OCI-LY7 (cell line): ENCODE data around the gene SOX8. TPM values are rescaled to one million over a fixed set of nuclear protein-coding genes. Genes with fewer than 3 reads are reported as not detected.

Experiments used
- BruUV-seq: library from RNA; stranded (reverse); fragments of 400-500 nt; replicated peaks from 2 replicates; lab custom pipeline; 2021; lab: Mats Ljungman, UMichigan
- CTCF ChIA-PET: fragments of 300-600 bp; sonication (Branson Sonifier 250); formaldehyde crosslinking; loops from one replicate; lab custom pipeline; 2022; ENCODE audit warnings: antibody characterized with exemption; ENCODE audit not compliant: unreplicated experiment; lab: Charles Lee
- POLR2A ChIA-PET: fragments of 300-600 bp; sonication (Branson Sonifier 250); formaldehyde crosslinking; loops from one replicate; lab custom pipeline; 2022; ENCODE audit warnings: antibody characterized with exemption; lab: Charles Lee
- DNase-seq: peaks from one replicate; pipeline ENCODE4 v3.0.0-alpha.2; 2015; ENCODE audit warnings: low spot score
- H2AFZ ChIP-seq: fragments of 200-600 bp; sonication (generic), shearing (Covaris generic); 2 replicates; pipeline ENCODE4 v1.6.1; 2014; ENCODE audit warnings: mild to moderate bottlenecking, antibody characterized with exemption, low read length, moderate library complexity
- H3K27ac ChIP-seq: fragments of 200-600 bp; sonication (generic); 2 replicates; pipeline ENCODE4 v1.5.1; 2014; ENCODE audit warnings: mixed run types, low read depth, mild to moderate bottlenecking, moderate library complexity, low read length, inconsistent platforms; ENCODE audit not compliant: poor library complexity, severe bottlenecking
- H3K36me3 ChIP-seq: fragments of 200-600 bp; sonication (generic); 2 replicates; pipeline ENCODE4 v1.6.1; 2014; ENCODE audit warnings: mild to moderate bottlenecking, antibody characterized with exemption, low read length, moderate library complexity, mixed read lengths; ENCODE audit not compliant: insufficient read depth
- H3K4me1 ChIP-seq: fragments of 200-600 bp; sonication (generic); 2 replicates; pipeline ENCODE4 v1.5.1; 2014; ENCODE audit warnings: mild to moderate bottlenecking, low read length; ENCODE audit not compliant: insufficient read depth, poor library complexity, severe bottlenecking
- H3K4me2 ChIP-seq: fragments of 200-600 bp; sonication (generic); 2 replicates; pipeline ENCODE4 v1.6.1; 2014; ENCODE audit warnings: mild to moderate bottlenecking, low read length
- H3K4me3 ChIP-seq: fragments of 200-600 bp; sonication (generic); 2 replicates; pipeline ENCODE4 v1.5.1; 2014; ENCODE audit warnings: mild to moderate bottlenecking, low read depth, low read length; ENCODE audit not compliant: poor library complexity, severe bottlenecking
- H3K79me2 ChIP-seq: fragments of 200-600 bp; sonication (generic); 2 replicates; pipeline ENCODE4 v1.6.1; 2016; ENCODE audit warnings: low read depth, mild to moderate bottlenecking, low read length, moderate library complexity, mixed read lengths; ENCODE audit not compliant: insufficient read depth
- H3K9me2 ChIP-seq: fragments of 200-600 bp; sonication (generic); 2 replicates; pipeline ENCODE4 v1.6.1; 2016; ENCODE audit warnings: mild to moderate bottlenecking, low read length, mixed read lengths; ENCODE audit not compliant: insufficient read depth
- H3K9me3 ChIP-seq: fragments of 200-600 bp; sonication (generic); 2 replicates; pipeline ENCODE4 v1.6.1; 2014; ENCODE audit warnings: mild to moderate bottlenecking, mixed run types, low read length, mixed read lengths
- H4K20me1 ChIP-seq: fragments of 200-600 bp; sonication (generic); 2 replicates; pipeline ENCODE4 v1.6.1; 2014; ENCODE audit warnings: mild to moderate bottlenecking, antibody characterized with exemption, low read length, moderate library complexity, mixed read lengths; ENCODE audit not compliant: insufficient read depth
- CTCF ChIP-seq: fragments of 200-600 bp; sonication (generic); conservative IDR thresholded peaks from 2 replicates; pipeline ENCODE4 v1.5.1; 2014; ENCODE audit warnings: mild to moderate bottlenecking, antibody characterized with exemption, low read length, moderate library complexity, mixed read lengths
- EZH2phosphoT487 ChIP-seq: fragments of 200-600 bp; sonication (generic); IDR thresholded peaks from 2 replicates; pipeline ENCODE4 v1.6.1; 2018; ENCODE audit warnings: low read depth, borderline replicate concordance, mild to moderate bottlenecking, mixed run types, antibody characterized with exemption, low read length, moderate library complexity, mixed read lengths
- intact Hi-C: fragments of 100-400 bp; cut with micrococcal nuclease; formaldehyde crosslinking; loops from one replicate; pipeline ENCODE4 v1.10.0; 2022; ENCODE audit not compliant: unreplicated experiment
- total RNA-seq, 2 experiments: library from RNA; depleted of rRNA in 1 of 2; stranded (reverse); fragments of >200 nt in 1 of 2; shearing (Covaris generic) in 1 of 2; gene quantifications; 2 replicates each; pipeline ENCODE4 v1.2.3, GENCODE V29; 2014 to 2022

The SOX8 gene
- total RNA-seq, 2 experiments from 2014 or later: 0.85 to 2.4 TPM

GRCh38 chr16:1012135-1012534 is 30.6 kb downstream of the SOX8 start:
- Histone ChIP-seq H3K4me3 (no peak overlapping the region), H3K79me2 (no peaks in the 10 kb centered on the region), H3K4me1 (no peaks in the 10 kb centered on the region), H4K20me1 (no peaks in the 10 kb centered on the region), H2AFZ (no peak overlapping the region), H3K4me2 (no peak overlapping the region), H3K9me3 (no peaks in the 10 kb centered on the region), H3K9me2 (no peaks in the 10 kb centered on the region), H3K36me3 (no peaks in the 10 kb centered on the region), H3K27ac (no peak overlapping the region)
- DNase-seq: no peak
- no peak for TF ChIP-seq CTCF
- no peak for TF ChIP-seq EZH2phosphoT487
- ChIA-PET CTCF (no interaction called here), POLR2A (no interaction called here)
- no TSS peak for BruUV-seq
- intact Hi-C loops: no loop called here

GRCh38 chr16:1012722-1013592 is 31.4 kb downstream of the SOX8 start:
- H2AFZ ChIP-seq: no peak overlapping the region
- no TSS peak for BruUV-seq

More at GRCh38 chr16:1012722-1013592, 31.4 kb downstream of the SOX8 start:
- Histone ChIP-seq H3K4me1 (no peaks in the 10 kb centered on the region), H3K36me3 (no peaks in the 10 kb centered on the region), H3K9me3 (no peaks in the 10 kb centered on the region), H3K9me2 (no peaks in the 10 kb centered on the region), H3K79me2 (no peaks in the 10 kb centered on the region), H3K4me3 (no peak overlapping the region), H3K4me2 (no peak overlapping the region), H4K20me1 (no peaks in the 10 kb centered on the region), H3K27ac (no peak overlapping the region)
- POLR2A ChIA-PET: no interaction called here
- no peak for DNase-seq
- TF ChIP-seq CTCF: no peak
- no peak for TF ChIP-seq EZH2phosphoT487
- CTCF ChIA-PET: no interaction called here
- intact Hi-C loops: no loop called here
